ENCODE measurements around the gene MELTF.

MELTF gene

GRCh38 chr3:196968233-196969133 is 61.1 kb downstream of the MELTF start, which contains the start of gene PIGZ:
Gene PIGZ, minus strand, starts transcription at chr3:196968833. Its CDS starts 16,802 bp downstream, at chr3:196952031.
- DNase-seq (ENCODE audit: low read depth): no peak

GRCh38 chr3:196967412-196968232 is 62.0 kb downstream of the MELTF start:
- DNase-seq (ENCODE audit: low read depth): no peak

- DNase-seq (ENCODE audit: low read depth): no peak
These were observed 62.9 kb downstream of the MELTF start for GRCh38 chr3:196966526-196967401.

- no peak for DNase-seq (ENCODE audit: low read depth)
These were observed 63.8 kb downstream of the MELTF start for GRCh38 chr3:196965804-196966173.

GRCh38 chr3:196965112-196965803 is 64.4 kb downstream of the MELTF start:
- DNase-seq (ENCODE audit: low read depth): no peak

- DNase-seq (ENCODE audit: low read depth): no peak
These were observed 66.0 kb downstream of the MELTF start for GRCh38 chr3:196963631-196963953.

GRCh38 chr3:196962930-196963630 is 66.5 kb downstream of the MELTF start:
- DNase-seq (ENCODE audit: low read depth): no peak

- DNase-seq (ENCODE audit: low read depth): no peak
These were observed 67.3 kb downstream of the MELTF start for GRCh38 chr3:196962108-196962929.

GRCh38 chr3:196954832-196955231 is 74.8 kb downstream of the MELTF start:
- DNase-seq (ENCODE audit: low read depth): no peak

All from T-helper 22 cell (primary cell).